Head of caudate nucleus (tissue), 42 donors: ENCODE data around the gene DRD4.

Experiments used
- DNase-seq, 42 donors: peaks; one replicate each; pipeline versions ENCODE4 v3.0.0 to v3.0.0-alpha.2; 2020 to 2021; ENCODE audit warnings: mixed read lengths in 7 of 42
- intact Hi-C: fragments of 100-400 bp; cut with DNase I; formaldehyde crosslinking; loops from one replicate; pipeline ENCODE4 v1.15.0; 2022

The DRD4 gene

GRCh38 chr11:608791-609251 is 28.2 kb upstream of the DRD4 start:
- intact Hi-C loops, result no loop called here
- DNase-seq, result no peak

GRCh38 chr11:609341-609811 is 27.7 kb upstream of the DRD4 start:
- intact Hi-C loops, result no loop called here

GRCh38 chr11:610146-610801 is 26.8 kb upstream of the DRD4 start:
- intact Hi-C loops, result no loop called here
- DNase-seq, result no peak

More at GRCh38 chr11:609341-609811, 27.7 kb upstream of the DRD4 start:
- DNase-seq, result no peak

GRCh38 chr11:611001-611996 is 25.8 kb upstream of the DRD4 start:
- intact Hi-C loops, result no loop called here

GRCh38 chr11:612201-612960 is 24.7 kb upstream of the DRD4 start:
- intact Hi-C loops, result no loop called here

More at GRCh38 chr11:611001-611996, 25.8 kb upstream of the DRD4 start:
- DNase-seq, result no peak

GRCh38 chr11:612961-613300 is 24.1 kb upstream of the DRD4 start:
- intact Hi-C loops, result no loop called here
- DNase-seq, result no peak

More at GRCh38 chr11:612201-612960, 24.7 kb upstream of the DRD4 start:
- no peak for DNase-seq

- intact Hi-C loops, result no loop called here
- DNase-seq, result peak in 31 of 42 donors; percentile 9 to 84 (median 54)
Measured at GRCh38 chr11:613369-613968, 23.6 kb upstream of the DRD4 start.

- DNase-seq, result no peak
- intact Hi-C loops, result no loop called here
Measured at GRCh38 chr11:614021-614622, 22.9 kb upstream of the DRD4 start.

- intact Hi-C loops, result no loop called here
- DNase-seq, result peak in 2 of 42 donors; percentile 33 to 38
Measured at GRCh38 chr11:614623-615503, 22.2 kb upstream of the DRD4 start.

GRCh38 chr11:615504-616319 is 21.4 kb upstream of the DRD4 start, which contains the start of gene IRF7:
IRF7 (minus strand) TSS chr11:615950; CDS start chr11:615364, 586 bp downstream.
- intact Hi-C loops, result no loop called here
- DNase-seq, result peak; percentile 80 to 96 (median 90)

- peak in 5 of 42 donors; percentile 25 to 41 (median 33) for DNase-seq
- intact Hi-C loops, result no loop called here
Measured at GRCh38 chr11:616320-617198, 20.5 kb upstream of the DRD4 start.

- intact Hi-C loops, result no loop called here
Measured at GRCh38 chr11:617199-617911, 19.7 kb upstream of the DRD4 start.

GRCh38 chr11:617912-618682 is 19.0 kb upstream of the DRD4 start:
- no peak for DNase-seq
- intact Hi-C loops, result no loop called here

More at GRCh38 chr11:617199-617911, 19.7 kb upstream of the DRD4 start:
- DNase-seq, result no peak
